ENCODE results near the gene BAD. TPM values are rescaled to one million over a fixed set of nuclear protein-coding genes. Genes with fewer than 3 reads are reported as not detected.

Gene BAD
- total and polyA plus RNA-seq, 2 experiments from 2014 or later: 52.0 to 122 TPM

DNA sequence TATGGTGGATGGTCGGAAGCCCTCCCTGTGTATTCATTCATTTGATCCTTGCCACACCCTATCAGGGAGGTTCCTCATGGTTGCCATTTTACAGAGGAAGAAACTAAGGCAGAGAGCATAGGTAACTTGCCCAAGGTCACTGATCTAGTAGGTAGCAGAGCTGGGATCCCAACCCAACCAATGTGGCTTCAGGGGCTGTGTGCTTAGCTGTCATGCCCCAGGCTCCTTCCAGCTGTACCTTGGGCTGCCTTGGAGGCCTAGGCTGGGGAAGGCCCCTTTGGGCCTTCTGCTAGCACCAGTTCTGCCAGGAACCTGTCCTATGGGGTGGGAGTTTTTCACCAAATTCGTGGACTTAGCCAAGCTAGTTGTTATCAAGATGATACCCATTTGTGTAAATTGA lies 8.6 kb downstream of the BAD start:
- TF ChIP-seq EZH2 (IDR thresholded peaks at IDR 0.05; ENCODE audit: borderline replicate concordance) (no peak), EZH2phosphoT487 (IDR thresholded peaks at IDR 0.05; ENCODE audit: low read depth, severe bottlenecking, unreplicated experiment) (no peak)
- TF ChIP-seq, protein P1, sequence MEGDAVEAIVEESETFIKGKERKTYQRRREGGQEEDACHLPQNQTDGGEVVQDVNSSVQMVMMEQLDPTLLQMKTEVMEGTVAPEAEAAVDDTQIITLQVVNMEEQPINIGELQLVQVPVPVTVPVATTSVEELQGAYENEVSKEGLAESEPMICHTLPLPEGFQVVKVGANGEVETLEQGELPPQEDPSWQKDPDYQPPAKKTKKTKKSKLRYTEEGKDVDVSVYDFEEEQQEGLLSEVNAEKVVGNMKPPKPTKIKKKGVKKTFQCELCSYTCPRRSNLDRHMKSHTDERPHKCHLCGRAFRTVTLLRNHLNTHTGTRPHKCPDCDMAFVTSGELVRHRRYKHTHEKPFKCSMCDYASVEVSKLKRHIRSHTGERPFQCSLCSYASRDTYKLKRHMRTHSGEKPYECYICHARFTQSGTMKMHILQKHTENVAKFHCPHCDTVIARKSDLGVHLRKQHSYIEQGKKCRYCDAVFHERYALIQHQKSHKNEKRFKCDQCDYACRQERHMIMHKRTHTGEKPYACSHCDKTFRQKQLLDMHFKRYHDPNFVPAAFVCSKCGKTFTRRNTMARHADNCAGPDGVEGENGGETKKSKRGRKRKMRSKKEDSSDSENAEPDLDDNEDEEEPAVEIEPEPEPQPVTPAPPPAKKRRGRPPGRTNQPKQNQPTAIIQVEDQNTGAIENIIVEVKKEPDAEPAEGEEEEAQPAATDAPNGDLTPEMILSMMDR (IDR thresholded peaks at IDR 0.05; ENCODE audit: poor library complexity): no peak
- no peak overlapping the region for H3K4me2 ChIP-seq
- H3K9me3 ChIP-seq (ENCODE audit: low read depth): no peaks in the 10 kb centered on the region
- H3K4me1 ChIP-seq (ENCODE audit: insufficient read depth): peaks cover 14% of the 10 kb centered on the region
- H3K27ac ChIP-seq: no peak overlapping the region
- no peaks in the 10 kb centered on the region for H4K20me1 ChIP-seq (ENCODE audit: insufficient read depth, poor library complexity, severe bottlenecking)
- H3K36me3 ChIP-seq (replicated peaks; ENCODE audit: insufficient read depth, low read depth): no peaks in the 10 kb centered on the region
- DNase-seq (ENCODE audit: low spot score): no peak
- no peaks in the 10 kb centered on the region for H3K9me2 ChIP-seq (replicated peaks; ENCODE audit: insufficient read depth)
- WGBS (ENCODE audit: low lambda C conversion rate, missing lambda C conversion rate): 86% methylated on average over 2 of the region's 2 CpGs
- H2AFZ ChIP-seq: no peak overlapping the region
- H3K4me3 ChIP-seq: no peak overlapping the region
- no peaks in the 10 kb centered on the region for H3K27me3 ChIP-seq
- H3K79me2 ChIP-seq: peaks cover 19% of the 10 kb centered on the region

DNA sequence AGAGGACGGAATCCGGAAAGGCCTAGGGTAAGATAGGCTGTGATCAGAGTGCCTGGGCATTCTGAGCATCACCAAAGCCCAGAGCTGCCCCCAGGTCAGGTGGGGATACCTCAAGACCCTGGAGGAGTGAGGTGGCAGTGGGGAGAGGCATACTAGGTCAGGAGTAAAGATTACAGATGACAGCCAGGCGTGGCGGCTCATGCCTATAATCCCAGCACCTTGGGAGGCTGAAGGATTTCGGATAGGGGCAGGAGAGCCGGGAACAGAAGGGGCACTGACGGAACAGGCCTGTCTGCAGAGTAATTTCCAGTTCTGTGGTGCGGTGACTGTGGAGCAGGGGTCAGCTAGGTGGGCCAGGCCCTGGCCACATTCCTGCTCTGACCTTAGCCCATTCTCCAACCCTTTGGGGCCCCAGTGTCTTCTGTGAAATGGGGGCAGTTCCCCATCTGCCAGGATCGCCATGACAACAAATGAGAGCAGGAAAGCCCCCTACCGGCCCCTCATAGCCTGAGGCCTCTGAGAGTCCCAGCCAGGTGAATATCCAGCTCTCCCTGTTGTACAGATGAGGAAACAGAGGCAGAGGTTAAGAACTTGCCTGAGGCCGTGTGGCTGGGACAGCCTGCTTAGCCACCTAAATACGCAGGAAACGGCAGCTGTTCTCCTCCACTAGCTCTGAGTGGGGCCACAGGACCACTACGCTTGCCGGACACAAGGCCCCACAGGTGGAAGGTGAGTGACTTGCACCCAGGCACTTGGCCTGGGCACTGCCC lies 9.2 kb downstream of the BAD start:
- no peak for DNase-seq (ENCODE audit: low spot score)
- Histone ChIP-seq H3K9me3 (ENCODE audit: low read depth) (no peaks in the 10 kb centered on the region), H3K27ac (no peak overlapping the region), H4K20me1 (ENCODE audit: insufficient read depth, poor library complexity, severe bottlenecking) (no peaks in the 10 kb centered on the region), H3K4me1 (ENCODE audit: insufficient read depth) (peaks cover 14% of the 10 kb centered on the region), H3K79me2 (peaks cover 18% of the 10 kb centered on the region), H2AFZ (no peak overlapping the region), H3K4me2 (no peak overlapping the region), H3K27me3 (no peaks in the 10 kb centered on the region), H3K4me3 (no peak overlapping the region), H3K36me3 (replicated peaks; ENCODE audit: insufficient read depth, low read depth) (no peaks in the 10 kb centered on the region), H3K9me2 (replicated peaks; ENCODE audit: insufficient read depth) (no peaks in the 10 kb centered on the region)
- 86% methylated on average over 15 of the region's 15 CpGs for WGBS (ENCODE audit: low lambda C conversion rate, missing lambda C conversion rate)
- TF ChIP-seq EZH2phosphoT487 (IDR thresholded peaks at IDR 0.05; ENCODE audit: low read depth, severe bottlenecking, unreplicated experiment) (no peak), EZH2 (IDR thresholded peaks at IDR 0.05; ENCODE audit: borderline replicate concordance) (no peak)
- TF ChIP-seq, protein P1 (IDR thresholded peaks at IDR 0.05; ENCODE audit: poor library complexity): no peak

DNA sequence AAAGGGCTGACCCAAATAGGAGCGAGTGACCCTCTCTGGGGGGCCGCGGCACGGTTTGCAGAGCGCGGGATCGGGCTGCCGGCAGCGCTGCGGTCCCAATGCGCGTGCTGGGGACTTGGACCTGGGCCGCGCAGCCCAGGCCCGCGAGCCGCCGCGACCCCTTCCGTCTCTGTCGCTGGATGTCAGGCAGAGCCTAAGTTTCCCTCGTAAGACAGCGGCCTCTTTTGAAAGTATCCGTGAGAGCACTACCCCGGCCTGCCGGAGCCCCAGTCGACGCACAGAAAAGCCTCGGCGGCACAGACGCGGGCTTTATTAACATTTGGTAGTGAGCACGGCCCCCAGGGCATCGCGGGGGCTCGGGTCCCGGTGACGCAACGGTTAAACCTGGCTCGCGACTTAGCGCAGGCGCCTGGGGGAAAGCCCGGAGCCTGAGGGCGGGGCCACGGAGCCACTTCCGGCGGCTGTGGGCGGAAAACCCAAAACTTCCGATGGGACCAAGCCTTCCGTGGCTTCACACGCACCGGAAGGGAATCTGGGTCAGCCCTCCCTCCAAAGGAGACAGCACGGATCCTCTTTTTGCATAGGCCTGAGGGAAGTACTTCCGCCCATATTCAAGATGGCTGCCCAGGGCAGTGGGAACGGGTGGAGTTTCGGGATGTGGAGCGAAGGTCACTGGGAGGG lies 14.8 kb downstream of the BAD start:
- Histone ChIP-seq H4K20me1 (ENCODE audit: insufficient read depth, poor library complexity, severe bottlenecking) (no peaks in the 10 kb centered on the region), H3K9me2 (replicated peaks; ENCODE audit: insufficient read depth) (no peaks in the 10 kb centered on the region), H3K27me3 (no peaks in the 10 kb centered on the region), H3K36me3 (replicated peaks; ENCODE audit: insufficient read depth, low read depth) (no peaks in the 10 kb centered on the region), H3K4me2 (peak overlapping the region; percentile 95), H3K4me1 (ENCODE audit: insufficient read depth) (peaks cover 26% of the 10 kb centered on the region), H3K4me3 (peak overlapping the region; percentile 15), H2AFZ (peak overlapping the region; percentile 43), H3K79me2 (peaks cover 18% of the 10 kb centered on the region), H3K9me3 (ENCODE audit: low read depth) (no peaks in the 10 kb centered on the region), H3K27ac (peak overlapping the region; percentile 95)
- under 1% methylated on average over 57 of the region's 58 CpGs for WGBS (ENCODE audit: low lambda C conversion rate, missing lambda C conversion rate)
- no peak for TF ChIP-seq EZH2phosphoT487 (IDR thresholded peaks at IDR 0.05; ENCODE audit: low read depth, severe bottlenecking, unreplicated experiment)
- TF ChIP-seq, protein P1 (IDR thresholded peaks at IDR 0.05; ENCODE audit: poor library complexity): peak; percentile 27
- TF ChIP-seq EZH2 (IDR thresholded peaks at IDR 0.05; ENCODE audit: borderline replicate concordance): no peak
- DNase-seq (ENCODE audit: low spot score): peak; percentile 99

All from hepatocyte (in vitro differentiated cells).